Cerebellar nuclear complex (tissue), 1 donor: Measurements from ENCODE around the gene ZFYVE19.
A peak's percentile ranks its signal among the peaks of the same experiment; 100 is the strongest.

Experiments used
- DNase-seq, 2 experiments: peaks; one replicate each; lab custom pipeline; 2025; lab: John Stamatoyannopoulos, UW

Gene ZFYVE19

DNA sequence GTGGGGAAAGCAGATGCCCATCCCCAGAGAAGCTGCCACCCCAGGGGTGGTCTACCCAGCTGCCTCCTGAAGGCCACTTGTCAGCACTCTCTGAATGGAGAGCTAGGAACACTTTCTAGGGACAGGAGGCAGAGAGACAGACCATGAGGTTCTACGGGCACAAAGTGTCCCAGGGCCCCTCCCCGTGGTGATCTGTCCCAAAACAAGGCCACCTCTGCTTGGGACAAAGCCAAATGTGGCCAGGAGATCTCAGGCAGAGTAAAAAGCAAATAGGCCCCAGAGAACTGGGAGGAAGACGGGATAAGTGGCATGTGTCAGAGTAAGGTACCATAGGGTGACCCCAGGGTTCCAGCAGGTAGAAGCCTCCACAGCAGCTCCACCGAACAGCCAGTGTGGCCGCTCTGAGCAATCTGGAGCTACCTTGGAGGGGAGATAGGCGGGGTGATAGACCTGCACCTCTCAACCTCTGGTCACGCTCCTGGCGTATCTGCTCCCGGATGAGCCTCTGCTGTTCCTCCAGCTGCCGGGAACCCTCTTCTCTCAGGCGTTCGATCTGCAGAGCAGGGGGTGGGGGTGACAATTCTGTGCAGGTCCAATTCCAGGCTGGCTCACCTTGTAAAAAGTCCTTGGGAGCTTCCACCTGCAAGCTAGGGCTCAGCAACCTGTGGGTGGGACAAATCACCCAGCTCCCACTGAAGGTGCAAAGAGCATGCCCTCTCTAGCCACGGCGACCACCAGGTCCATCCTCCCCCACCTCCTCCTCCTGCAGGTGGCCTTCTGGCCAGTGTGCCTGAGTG lies 31.0 kb upstream of the ZFYVE19 start:
- no peak for DNase-seq

DNA sequence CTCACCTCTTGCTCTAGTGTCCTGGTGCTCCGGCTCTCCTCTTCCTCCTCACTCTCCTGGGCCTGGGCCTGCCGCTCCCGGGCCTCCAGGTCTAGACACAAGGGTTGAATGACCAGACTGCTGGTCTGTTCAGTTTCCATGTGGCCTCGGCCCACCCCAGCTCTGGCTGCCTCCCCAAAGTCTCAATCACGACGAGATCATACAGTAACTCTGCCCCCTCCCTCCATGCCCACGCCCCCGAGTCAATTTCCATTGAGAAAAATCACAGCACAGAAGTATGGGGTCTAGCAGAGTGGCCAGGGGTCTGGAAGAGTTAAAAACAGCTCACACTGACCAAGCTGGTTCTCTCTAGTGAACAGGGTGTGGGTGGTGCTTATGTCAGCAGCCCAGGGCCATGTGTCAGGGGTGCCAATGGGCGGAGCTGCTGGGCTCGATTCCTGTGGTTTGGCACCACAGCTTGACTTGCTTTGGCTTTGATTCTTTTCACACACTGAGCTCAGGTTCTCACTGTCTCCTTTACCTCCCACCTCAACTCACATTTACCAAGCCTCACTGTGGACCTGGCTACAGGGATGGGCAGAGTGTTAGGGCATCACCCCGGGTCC lies 30.2 kb upstream of the ZFYVE19 start:
- DNase-seq: no peak

DNA sequence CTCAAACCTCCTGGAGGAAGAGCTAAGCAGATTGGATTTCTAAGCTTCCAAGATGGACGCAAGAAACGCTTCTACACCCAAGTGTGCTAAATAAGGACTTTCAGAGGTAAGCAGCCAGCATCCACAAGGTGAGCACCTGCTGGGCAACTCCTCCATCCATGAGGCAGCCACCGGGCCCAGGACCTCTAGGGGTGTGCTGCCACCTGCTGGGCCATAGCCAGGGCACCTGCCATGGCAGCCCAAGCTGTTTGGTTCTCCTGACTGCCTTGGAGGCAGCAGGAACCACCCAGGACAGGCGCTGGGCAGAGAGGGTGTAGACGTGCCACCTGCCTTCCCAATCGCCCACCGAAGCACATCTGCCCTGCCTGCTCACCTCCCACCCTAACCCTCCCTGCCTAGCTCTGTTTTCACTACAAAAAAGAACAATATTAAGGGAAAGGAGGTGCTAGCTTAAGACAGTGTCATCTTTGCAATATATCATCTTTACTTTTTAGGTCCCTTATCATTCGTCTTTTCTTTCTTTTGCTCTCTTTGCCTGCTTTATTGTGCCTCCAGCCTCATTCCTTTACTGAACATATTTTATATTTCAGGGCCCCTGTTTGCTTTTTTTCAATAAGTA lies 24.2 kb upstream of the ZFYVE19 start:
- DNase-seq: peak in 1 of 2 experiments; percentile 27

DNA sequence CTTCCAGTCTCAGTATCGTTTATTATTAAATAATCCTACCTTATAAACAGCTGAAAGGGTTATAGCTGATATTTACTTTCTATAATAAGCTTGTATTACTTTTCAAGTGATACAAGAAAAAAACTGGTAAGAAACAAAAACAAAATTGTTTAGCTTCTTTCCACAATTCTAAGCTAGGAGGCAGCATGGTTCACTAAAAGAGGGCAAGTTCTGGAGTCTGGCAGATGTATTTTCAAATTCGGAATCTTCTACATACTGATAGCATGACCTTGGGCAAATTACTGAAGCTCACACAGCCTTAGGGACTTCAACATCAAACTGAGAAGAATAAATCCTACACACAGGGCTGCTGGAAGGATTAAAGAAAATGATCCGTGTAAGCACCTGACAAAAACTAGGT lies 21.7 kb upstream of the ZFYVE19 start:
- no peak for DNase-seq

DNA sequence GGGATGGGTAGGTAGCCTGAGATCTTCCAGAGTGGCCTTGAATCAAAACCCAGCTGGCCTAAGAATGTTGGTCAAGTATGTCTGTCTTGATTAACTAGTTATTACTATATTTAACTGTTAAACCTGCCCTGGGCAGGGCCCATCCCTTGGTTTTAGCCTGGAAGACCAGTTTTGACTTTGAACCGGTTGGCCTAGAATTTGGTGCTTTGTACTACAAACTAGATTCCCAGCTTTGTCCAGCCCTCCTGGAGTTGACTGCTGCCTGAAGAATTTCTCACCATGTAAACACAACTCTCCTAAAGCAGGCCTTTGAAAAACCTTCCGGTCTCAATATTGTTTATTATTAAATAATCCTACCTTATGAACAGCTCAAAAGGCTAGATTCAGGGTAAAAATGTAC lies 21.1 kb upstream of the ZFYVE19 start:
- DNase-seq: no peak

DNA sequence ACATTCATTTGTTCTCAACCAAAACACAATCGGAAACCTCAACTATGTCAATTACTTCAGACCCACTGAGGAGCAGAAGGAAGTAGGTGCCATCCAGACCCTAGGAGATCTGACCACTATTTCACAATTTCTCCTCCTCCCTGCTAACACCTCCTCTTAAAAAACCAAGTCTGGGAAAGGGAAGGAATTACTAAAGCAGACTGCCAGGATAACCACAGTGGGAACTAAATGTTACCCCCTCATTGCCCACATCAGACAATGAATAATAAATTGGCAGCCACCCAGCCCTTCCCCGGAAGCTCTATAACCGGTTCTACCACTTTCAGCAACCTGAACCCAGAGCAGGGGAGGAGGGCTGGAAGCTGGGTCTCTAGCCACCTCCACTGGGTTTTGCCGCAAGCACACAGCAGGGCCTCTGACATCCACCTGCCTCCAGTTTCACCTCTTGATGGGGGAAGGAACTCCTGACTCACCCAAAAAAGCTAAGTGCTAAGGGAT lies 19.5 kb upstream of the ZFYVE19 start:
- DNase-seq: no peak

DNA sequence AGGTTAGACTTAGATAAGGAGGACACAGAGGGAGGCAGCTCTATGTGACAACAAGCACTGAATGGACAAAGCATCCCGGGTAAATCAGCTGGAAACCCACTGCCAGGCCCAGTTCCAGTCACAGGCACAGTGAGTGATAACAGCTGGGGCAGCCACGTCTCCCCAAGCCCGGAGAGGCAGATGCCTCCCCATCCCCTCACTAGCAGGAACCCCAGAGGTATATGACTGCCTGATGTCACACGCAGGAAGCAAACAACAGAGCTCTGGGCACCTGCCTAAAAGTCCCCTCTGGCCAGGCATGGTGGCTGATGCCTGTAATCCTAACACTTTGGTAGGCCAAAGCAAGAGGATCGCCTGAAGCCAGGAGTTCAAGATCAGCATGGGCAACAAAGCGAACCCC lies 18.9 kb upstream of the ZFYVE19 start:
- no peak for DNase-seq

DNA sequence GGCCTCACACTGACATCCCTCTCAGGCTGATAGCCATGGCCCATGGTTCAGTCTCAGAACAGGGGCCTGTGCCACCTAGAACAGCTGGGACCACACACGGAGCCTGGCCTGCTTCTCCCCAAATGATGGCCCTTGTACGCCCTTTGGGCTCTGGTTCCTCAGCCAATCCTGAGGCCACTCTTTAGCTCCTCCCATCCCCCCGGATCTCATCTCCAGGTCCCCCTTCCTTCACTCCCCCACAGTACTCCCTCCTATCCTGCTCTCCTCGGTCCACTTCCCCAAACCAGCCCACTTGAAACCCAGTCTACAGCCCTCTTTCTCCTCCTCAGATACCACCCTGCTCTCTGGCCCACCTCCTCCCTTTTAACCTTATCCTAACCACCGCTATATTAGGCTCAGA lies 17.8 kb upstream of the ZFYVE19 start:
- DNase-seq: no peak

DNA sequence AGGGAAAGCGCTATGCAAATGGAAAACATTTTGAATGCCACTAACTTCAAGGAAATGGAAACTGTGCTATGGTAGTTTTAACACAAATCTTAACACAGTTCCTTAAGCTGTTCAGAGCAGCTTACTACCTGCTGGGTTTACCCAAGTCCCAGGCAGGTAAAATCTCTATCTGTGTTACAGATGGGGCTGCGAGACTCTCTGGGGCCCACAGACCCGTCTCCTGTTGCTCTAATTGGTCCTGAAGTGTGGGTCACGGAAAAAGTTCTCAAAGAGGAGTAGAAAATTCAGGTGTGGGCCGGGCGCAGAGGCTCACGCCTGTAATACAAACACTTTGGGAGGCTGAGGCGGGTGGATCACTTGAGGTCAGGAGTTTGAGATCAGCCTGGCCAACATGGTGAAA lies 16.9 kb upstream of the ZFYVE19 start:
- DNase-seq: no peak

DNA sequence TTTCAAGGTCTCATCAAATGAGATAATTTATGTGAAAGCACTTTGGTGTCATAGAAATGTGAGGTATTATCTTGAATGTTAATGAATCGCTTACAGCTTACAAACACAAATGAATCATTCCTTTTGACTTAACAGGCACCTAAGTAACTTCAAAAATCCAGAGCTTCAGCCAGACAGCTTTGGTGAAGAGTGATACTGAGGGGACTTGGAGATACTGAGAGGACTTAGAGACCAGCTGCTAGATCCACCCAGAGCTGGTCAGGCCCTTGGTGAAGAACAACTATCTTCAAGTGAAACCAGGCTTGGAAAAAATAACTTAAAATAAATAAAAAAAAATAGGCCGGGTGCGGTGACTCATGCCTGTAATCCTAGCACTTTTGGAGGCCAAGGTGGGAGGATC lies 16.2 kb upstream of the ZFYVE19 start:
- DNase-seq: no peak

DNA sequence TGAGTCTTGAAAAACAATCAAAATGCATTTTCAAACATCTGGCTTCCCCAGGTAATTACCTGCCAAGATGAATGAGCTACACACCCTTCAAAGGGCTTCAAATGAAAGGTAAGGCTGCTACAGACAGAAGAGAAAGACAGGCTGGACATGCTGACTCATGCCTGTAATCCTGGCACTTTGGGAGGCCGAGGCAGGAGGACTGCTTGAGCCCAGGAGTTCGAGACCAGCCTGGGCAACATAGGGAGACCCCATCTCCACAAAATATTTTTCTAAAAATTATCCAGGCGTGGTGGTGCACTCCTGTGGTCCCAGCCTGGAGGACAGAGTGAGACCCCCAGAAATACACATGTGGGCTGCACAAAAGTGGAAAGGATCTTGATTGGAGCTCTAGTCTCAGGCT lies 14.5 kb upstream of the ZFYVE19 start:
- DNase-seq: no peak

DNA sequence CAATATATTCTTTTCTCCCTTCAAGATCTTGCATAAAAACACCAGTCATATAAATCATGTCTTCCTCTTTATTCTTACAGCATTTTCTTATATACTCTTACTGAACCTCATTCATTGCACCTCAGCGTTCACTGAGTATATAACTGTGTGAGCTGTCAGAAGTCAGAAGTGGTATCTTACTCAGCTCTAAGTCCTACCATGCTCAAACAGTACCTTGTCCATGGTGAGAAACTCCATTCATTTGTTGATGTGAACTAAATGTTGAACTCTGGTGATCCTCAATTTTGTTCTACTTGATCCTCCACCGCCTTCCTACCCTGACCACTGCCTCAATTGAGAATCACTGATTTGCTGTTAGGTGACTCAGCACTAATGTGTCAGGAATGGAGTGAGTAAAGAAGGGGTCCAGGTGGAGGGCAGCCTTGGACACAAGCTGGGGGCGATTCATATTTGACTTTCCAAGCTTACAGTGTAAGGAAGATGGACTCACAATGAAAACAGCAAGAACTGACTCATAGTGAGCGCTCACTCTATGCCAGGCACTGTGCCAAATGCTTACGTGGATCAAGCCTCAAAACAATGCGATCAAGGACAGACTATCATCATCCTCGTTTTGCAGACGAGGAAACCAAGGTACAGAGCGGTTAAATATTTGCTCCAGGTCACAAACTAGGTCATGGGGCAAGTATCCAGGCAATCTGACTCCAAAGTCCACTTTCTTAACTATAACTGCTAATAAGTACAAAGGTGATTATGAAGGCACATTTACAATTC lies 13.5 kb upstream of the ZFYVE19 start:
- no peak for DNase-seq

DNA sequence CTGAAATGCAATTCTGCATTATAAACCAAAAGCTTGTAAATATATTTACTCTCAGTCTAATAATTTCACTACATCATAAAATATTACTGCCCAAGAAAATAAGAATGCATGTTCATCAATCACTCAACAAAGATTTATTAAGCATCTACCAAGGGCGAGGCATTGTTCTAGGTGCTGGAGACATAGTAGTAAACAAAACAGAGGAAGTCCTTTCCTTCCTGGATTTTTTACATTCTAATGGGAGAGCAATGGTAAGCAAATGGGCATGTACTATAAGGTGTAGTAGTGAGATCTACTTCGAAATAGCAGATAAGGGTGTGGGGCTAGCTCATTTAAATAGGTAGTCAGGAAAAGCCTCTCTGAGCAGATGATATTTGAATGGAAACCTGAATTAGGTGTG lies 10.8 kb upstream of the ZFYVE19 start:
- no peak for DNase-seq

DNA sequence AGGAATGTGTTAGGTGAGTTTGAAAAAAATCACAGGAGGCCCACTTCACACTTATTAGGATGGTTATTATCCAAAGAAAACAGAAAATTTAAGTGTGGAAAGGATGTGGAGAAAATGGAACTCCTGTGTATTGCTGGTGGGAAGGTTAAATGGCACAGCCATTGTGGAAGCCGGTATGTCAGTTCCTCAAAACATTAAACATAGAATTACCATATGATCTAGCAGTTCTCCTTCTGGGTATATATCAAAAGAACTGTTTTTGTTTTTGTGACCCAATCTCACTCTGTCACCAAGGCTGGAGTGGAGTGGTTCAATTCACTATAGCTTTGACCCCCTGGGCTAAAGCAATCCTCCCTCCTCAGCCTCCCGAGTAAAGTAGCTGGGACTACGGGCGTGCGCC lies 10.4 kb upstream of the ZFYVE19 start:
- DNase-seq: no peak

DNA sequence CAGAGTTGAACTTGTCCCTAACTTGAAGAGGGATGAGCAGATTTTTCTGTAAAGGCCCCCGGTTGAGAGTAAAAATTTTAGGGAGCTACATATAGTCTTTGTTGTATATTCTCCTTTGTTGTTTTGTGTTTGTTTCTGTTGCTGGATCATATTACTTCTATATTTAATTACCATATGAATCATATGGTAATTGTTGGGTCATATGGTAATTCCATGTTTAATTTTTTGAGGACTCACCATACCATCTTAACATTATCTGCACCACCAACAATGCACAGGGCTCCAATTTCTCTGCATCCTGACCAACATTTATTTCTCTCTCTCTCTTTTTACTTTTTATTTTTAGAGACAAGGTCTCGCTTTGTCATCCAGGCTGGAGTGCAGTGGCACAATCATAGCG lies 7.4 kb upstream of the ZFYVE19 start:
- DNase-seq: no peak

DNA sequence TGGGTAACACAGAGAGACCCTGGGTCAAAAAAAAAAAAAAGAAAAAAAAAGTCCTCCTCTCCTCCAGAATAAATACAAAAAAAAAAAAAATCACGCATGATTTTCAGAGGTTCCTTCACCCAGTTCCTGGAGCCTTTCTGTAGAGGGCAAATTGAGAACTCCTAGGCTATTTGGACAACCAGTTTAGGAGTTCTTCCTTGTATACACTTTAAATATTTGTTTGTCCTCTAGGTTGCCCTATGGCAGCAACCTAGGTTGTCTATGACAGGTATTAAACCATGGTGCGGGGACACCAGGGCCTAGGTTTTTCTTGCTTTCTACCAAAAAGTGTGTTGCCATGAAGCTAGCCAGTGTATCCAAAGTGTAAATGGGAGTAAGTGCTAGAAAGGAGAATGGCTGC lies 3.8 kb upstream of the ZFYVE19 start:
- no peak for DNase-seq

DNA sequence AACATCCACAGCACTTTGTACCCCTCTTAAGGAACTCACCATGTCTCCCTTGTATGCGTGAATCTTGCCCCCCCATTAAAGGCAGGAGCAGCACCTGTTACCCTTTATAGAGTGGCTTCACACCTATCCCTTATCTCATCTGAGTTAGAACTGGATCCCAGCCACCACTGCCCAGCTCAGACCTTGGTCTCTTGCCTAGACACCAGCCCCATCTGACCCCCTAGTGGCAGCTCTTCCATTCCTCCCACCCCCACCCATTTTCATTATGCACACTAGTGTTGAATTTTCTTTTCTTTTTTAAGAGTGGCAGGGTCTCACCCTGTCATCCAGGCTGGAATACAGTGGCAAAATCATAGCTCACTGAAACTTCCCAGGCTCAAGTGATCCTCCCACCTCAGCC lies 3.2 kb upstream of the ZFYVE19 start:
- DNase-seq: no peak

DNA sequence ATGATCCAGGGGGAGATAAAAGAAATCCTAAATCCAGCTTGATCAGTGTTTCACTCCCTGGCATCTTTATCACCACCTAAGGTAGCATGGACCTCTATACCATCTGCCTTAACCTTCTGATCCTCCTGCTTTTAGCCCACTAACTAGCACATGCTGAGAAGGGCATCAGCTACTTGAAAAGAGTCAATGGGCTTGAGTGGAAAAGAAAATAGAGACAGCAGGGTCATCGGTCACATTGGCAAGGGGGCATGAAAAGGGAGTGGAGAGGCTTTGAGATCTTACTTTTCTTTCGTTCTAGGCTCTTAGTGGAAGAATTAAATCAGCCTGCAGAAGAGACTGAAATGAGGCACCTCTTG lies 239 bp upstream of the ZFYVE19 start:
- no peak for DNase-seq

DNA sequence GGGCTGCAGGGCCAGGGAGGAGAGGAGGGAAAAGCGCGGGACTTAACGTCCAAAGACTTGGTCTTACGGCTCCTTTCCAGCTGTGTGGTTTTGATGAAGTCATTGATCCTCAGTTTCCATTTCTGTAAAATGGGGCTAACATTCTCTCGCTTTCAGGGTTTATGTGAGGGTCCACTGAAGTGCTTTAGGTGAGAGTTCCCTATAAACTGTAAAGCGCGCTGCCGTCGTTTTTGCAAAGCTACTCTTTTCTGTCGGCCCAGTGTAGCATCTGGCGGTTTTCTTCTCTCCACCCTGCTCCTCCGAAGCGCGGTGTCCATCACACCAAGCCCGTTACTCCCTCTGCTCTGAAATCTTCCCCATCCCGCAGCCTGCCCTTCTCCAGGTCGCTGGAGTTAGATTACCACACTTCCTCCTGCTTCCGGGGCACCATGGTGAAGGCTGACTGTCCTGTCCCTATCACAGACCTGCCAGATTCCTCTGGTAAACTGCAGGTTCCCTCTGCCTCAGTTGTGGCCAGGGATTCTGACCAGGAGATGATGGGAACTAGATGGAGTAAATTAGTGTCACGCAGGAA lies 1.1 kb downstream of the ZFYVE19 start:
- no peak for DNase-seq

DNA sequence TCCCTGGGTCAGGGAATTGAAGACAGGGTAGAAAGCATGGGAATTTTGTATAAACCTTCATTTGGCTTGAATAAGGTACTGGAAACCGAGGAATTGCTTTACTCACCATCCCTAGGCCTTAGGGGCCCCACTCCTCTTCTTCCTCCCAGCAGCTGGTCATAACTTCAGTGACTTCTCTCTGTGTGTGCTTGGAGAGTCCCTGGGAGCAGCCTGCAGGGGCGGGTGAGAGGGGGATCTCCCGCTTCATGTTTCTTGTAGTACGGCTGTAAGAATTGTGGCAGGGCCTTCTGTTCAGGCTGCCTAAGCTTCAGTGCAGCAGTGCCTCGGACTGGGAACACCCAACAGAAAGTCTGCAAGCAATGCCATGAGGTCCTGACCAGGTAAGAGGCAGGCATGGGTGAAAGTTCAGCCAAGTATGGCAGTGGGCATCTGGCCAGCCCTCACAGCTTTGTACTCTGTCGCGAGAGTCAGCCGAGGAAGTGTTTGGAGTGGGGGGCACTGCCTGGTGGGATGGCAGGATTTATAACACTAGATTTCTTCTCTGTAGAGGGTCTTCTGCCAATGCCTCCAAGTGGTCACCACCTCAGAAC lies 2.1 kb downstream of the ZFYVE19 start:
- DNase-seq: no peak

DNA sequence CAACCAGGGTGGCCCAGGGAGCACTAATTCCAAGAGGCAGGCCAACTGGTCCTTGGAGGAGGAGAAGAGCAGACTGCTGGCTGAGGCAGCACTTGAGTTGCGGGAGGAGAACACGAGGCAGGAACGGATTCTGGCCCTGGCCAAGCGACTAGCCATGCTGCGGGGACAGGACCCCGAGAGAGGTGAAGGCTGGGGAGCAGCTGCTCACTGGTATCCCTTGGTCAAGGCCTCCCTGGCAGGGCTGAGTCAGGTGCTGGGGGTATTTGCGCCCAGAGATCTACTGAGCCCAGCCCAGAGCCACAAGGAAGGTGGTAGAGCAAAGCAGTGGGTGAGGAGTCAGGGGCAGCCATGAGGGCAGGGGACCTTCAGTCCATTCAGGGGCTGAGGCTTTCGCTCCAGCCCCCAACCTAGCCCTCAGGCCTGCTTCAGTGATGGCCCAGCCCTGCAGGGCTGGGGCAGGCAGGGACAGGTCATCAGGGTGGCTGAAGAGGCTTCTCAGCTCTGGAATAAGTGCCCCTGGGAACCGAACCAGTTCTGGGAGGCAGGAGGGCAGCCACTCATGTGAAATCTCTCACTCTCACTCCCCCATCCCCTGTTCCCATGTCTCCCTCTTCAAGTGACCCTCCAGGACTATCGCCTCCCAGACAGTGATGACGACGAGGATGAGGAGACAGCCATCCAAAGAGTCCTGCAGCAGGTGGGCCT lies 6.0 kb downstream of the ZFYVE19 start:
- DNase-seq: no peak
